CD4-positive, alpha-beta T cell treated with Interleukin-17A for 1 hour (primary cell): Measurements from ENCODE around the gene GEMIN7.
"Not testable (repeated sequence)": the region's sequence is repeated elsewhere in the genome, so short reads cannot be mapped to it uniquely, and the experiment has no call there.

Experiments used
- DNase-seq: peaks from one replicate; pipeline ENCODE4 v3.0.0-alpha.2; 2020

Gene GEMIN7

GRCh38 chr19:45091031-45091923, 12.2 kb downstream of the GEMIN7 start:
- peak; percentile 98 for DNase-seq

- peak; percentile 96 for DNase-seq
These were observed 14.0 kb downstream of the GEMIN7 start, which contains the start of gene PPP1R37 for GRCh38 chr19:45092747-45093678. TSS of gene PPP1R37 (plus strand) at chr19:45093179. CDS start at chr19:45093326, 147 bp downstream.

GRCh38 chr19:45094137-45094536, 15.1 kb downstream of the GEMIN7 start:
- no peak for DNase-seq

- DNase-seq: no peak
These were observed 15.6 kb downstream of the GEMIN7 start for GRCh38 chr19:45094707-45095106.

GRCh38 chr19:45095496-45096413, 16.7 kb downstream of the GEMIN7 start:
- no peak for DNase-seq

- DNase-seq: no peak
These were observed 17.6 kb downstream of the GEMIN7 start for GRCh38 chr19:45096700-45097099.

GRCh38 chr19:45097450-45097775, 18.4 kb downstream of the GEMIN7 start:
- no peak for DNase-seq

- no peak for DNase-seq
These were observed 18.9 kb downstream of the GEMIN7 start for GRCh38 chr19:45097776-45098520.

GRCh38 chr19:45098521-45099466, 19.7 kb downstream of the GEMIN7 start:
- no peak for DNase-seq

GRCh38 chr19:45099467-45100191, 20.6 kb downstream of the GEMIN7 start:
- no peak for DNase-seq

GRCh38 chr19:45100201-45100600, 21.1 kb downstream of the GEMIN7 start:
- no peak for DNase-seq

- DNase-seq: no peak
These were observed 21.8 kb downstream of the GEMIN7 start for GRCh38 chr19:45100846-45101252.

GRCh38 chr19:45101806-45102205, 22.7 kb downstream of the GEMIN7 start:
- DNase-seq: no peak

- DNase-seq: no peak
These were observed 23.4 kb downstream of the GEMIN7 start for GRCh38 chr19:45102481-45102880.

- DNase-seq: peak; percentile 59
These were observed 24.1 kb downstream of the GEMIN7 start for GRCh38 chr19:45103156-45103507.

- DNase-seq: no peak
These were observed 24.7 kb downstream of the GEMIN7 start for GRCh38 chr19:45103508-45104319.

GRCh38 chr19:45104658-45105349, 25.7 kb downstream of the GEMIN7 start:
- peak; percentile 16 for DNase-seq

GRCh38 chr19:45106363-45106762, 27.3 kb downstream of the GEMIN7 start:
- DNase-seq: not testable (repeated sequence)
